ENCODE measurements around the gene BTBD2. TPM values are rescaled to one million over a fixed set of nuclear protein-coding genes. Genes with fewer than 3 reads are reported as not detected.

Gene BTBD2
- total RNA-seq, 1 donor from 2014 or later, result 56.1 TPM

DNA sequence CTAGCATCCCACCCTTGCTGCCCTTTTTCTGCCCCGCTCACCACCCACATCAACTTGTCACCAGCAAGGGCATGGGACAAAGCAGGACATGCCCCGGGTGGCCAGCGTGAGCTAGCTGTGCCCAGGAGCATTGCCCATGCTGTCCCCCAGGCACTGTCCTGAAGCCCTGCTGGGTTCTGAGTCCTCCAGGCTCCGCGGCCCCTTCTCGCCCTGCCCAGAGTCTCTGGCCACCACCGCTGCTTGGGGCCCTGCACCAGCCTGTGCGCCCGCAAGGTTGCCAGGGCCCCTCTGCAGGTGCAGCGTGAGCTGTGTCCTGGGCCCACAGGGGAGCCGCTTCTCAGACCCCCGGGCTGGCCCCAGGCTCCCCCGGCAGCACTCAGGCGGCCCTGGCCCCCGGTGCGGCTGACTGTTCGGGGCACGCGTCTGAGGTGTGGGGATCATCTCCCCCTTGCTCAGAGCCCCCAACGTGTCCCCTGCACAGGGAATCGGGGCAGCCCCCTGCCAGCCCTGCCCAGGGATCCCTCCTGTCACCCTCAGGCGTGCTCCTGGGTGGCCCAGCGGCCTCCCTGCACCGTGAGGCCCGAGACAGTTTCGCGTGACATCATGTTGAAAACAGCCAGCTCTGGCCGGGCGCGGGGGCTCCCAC is 70.5 kb downstream of the BTBD2 start:
- intact Hi-C loops (cut with micrococcal nuclease), result no loop called here

DNA sequence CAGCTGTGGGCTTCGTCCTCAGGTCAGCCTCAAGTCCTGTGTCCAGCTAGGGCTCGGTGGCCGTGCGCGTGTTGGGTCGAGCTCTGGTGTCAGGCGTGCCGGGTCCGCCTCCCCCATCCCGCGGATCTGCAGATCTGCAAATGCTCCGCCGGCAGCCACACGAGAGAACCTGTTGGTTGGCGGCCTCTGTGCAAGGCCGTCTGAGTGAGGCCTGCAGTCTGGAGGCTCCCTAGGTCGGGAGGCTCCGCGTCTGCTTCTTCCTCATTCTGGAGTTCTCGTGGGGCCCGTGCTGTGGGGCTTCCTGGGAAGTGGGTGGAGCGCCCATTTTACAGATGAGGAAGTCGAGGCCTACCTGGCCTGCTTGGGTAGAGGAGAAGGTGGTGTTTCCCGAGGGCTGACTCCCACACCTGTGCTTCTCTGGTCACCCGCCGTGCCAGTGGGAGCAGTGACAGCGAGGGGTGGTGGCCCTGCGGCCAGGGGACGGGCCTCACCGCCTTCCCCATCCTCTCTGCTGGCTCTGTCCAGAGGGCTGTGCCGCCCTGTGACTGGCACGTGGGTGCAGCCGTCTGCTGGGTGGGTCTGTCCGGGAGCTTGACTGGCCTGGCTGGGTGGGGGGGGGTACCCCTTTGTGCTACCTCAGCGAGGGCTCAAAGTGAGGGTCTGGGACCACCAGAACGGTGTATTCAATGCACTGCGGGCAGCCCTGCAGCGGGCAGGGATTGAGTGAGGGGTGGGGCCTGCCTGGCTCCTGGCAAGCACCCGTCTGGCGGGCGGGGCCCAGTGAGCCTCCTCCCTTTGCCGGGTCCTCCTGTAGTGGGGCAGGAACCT is 71.2 kb downstream of the BTBD2 start:
- intact Hi-C loops (cut with micrococcal nuclease), result no loop called here

DNA sequence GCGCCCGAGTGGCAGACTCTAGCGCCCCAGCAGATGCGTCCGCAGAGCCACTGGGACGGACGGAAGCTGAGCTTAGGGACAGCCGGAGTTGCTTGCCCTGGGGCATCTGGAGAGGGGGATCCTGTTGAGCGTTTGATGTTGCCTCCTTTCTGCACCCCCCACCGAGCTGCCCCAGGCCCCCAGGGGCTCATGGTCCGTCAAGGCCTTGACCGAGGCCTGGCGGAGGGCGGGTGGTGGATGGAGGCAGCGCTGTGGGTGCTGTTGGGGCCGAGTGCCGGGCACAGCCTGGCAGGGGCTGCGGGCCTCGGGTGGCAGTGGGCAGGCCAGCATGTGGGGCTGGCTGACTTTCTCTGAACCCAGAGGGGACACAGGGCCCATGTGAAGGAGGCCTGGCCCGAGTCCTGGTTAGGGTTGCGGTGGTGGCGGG is 71.8 kb downstream of the BTBD2 start:
- intact Hi-C loops (cut with micrococcal nuclease), result no loop called here

DNA sequence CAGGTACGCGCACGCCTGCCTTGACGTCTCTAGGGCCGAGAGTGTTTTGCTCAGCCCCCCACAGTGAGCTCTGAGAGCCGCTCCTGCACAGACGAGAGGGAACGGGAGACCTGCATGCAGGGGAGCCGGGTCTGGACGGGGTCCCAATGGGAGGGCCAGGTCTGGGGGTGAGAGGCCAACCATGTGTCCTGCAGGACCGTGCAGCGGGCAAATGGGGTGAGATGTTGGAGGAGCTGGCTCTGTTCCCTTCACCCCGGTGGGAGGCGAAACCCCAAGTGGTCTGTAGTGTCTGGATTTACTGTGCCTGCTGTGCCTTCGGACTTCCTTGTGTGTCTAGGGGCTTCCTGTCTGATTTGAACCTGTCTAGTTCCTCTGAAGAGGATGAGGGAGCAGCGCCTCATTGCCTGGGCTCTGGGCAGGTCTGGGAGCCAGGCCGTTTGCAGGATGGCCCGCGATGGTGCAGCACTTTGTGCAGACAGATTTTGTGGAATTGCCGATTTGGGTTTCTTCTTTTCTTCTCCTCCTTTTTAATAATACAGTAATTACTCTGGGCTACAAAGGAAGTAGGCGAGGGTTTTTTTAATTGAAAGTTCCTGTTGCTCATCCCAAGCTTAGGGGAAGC is 72.5 kb downstream of the BTBD2 start:
- intact Hi-C loops (cut with micrococcal nuclease), result loop anchor here (1.0 kb wide), 2 partner anchors 38 to 142 kb away; partner anchors contain the start of genes ADAT3 and SCAMP4

DNA sequence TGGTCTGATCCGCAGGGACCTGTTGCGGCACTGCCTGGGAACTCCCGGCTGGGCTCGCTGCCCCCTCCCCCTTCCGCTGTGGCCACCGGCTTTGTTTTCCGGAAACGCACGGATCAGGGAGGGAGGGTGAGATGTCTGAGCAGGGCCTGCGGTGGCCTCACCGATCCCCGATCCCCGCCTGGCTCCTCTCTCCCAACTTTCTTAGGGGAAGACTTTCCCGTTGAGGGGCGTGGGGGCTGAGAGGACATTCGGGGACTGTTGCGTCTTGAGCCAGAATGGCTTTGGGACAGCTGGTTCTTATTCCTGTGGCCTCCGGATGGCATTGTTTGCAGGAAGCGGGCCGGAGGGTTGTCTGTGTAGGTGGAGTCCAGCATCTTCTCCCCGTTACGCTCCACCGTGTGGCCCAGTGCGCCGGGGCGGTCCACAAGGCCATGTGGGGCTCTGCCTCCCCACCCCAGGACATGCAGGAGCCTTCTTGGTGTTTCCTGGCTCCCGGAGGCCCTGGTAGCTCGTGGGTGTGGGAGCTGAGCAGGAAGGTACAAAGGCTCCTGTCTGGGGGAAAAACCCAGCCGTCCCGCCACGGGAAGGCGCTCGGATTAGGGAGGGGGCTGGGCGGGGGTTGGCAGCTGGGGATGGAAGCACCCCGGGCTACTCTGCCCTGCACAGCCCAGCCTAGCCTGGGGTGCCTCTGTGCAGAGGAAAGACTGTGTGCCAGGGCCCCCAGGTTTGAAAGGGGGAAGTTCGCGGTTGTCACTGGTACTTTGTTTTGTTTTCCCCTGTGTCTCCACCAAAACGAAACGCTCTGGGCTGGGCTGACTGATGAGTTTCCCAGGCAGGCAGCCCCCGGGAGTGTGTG is 73.2 kb downstream of the BTBD2 start:
- intact Hi-C loops (cut with micrococcal nuclease), result loop anchor here (1.0 kb wide), 2 partner anchors 37 to 143 kb away; partner anchors contain the start of genes ADAT3 and SCAMP4

DNA sequence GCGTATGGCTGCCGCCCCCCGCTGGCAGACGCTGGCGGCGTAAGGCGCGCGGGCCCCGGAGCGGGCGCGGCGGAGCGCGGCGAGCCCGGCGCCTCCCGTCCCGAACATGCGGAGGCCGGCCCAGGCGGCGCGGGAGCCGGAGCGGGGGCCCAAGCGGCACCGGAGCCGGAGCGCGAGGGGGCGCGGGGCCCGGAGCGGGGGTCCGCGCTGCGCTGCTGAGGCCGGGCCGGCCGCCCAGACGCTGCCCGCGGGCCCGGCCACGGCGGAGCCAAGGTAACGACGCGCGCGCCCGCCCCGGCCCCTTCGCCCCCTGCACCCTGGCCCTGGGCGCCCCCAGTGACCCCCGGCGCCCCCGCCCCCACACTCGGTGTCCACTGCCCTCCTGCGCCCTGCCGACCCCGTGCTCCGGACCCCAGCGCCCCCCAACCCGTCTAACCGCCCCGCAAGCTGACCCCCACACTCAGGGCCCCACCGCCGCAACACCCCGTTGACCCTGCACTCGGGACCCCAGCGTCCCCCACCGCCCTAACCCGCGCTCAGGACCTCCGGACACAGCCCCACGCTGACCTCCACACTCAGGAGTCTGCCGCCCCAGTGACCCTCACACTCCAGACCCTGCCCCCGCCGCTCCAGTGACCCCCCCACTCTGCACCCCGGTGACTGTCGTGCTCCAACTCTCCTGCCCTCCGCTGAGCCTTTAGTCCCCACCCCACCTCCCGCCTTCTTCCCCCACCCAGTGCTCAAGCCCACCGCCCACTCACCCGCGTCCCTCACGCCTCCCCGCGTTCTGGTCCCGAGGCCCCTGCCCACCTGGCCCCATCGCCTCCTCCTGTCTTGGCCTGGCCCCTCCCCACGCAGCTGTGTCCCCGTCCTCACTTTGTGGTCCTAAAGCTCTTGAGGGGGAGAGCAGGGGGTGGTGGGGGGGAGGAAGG is 74.1 kb downstream of the BTBD2 start, which contains the start of gene CSNK1G2:
TSS of gene CSNK1G2 (plus strand) at position 27 of the 932 bp plus-strand sequence. CDS start 28,601 bp downstream, outside the sequence.
- intact Hi-C loops (cut with micrococcal nuclease), result loop anchor here (1.0 kb wide), 3 partner anchors 36 to 155 kb away; partner anchors contain the start of genes ADAT3, IZUMO4, MOB3A and SCAMP4

GRCh38 chr19:1938071-1938470 is 77.4 kb downstream of the BTBD2 start:
- intact Hi-C loops (cut with micrococcal nuclease), result no loop called here

- intact Hi-C loops (cut with micrococcal nuclease), result no loop called here
Observed at GRCh38 chr19:1936916-1937610, 78.5 kb downstream of the BTBD2 start.

GRCh38 chr19:1936430-1936829 is 79.1 kb downstream of the BTBD2 start:
- intact Hi-C loops (cut with micrococcal nuclease), result no loop called here

DNA sequence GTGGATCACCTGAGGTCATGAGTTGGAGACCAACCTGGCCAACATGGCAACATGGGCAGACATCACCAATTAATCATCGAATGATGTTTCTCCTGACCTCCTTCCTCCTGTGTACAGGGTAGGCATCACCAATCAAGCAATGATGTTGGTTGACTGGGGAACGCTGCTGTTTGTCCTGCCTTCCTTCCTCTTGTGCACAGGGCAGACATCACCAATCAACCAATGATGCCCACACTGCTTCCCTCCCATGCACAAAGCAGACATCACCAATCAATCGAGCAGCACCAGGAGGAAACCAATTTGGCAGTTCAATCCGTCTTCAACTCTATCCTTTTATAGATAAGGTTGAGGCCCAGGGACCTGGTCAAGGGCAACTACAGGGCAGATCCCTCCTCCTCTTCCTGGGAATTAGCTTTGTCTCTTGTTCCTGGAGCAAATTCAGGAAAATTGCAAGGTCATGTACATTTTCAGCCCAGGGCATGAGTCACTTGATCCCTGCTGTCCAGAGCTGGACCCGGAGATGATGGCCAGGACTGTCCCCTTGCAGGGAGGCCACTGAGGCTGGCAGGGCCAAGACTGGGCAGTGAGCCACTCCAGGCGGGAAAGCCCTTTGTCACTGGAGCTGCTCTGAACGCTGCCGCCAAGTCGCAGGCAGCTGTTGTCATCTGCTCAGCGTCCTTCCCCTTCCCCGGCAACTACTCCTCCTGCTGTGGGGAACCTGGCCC is 79.9 kb downstream of the BTBD2 start:
- intact Hi-C loops (cut with micrococcal nuclease), result no loop called here

Other genes with a start within 250 kb of the BTBD2 start
- 25.6 and 28.5 TPM in 2 replicates for gene ATP8B3, start 203.4 kb downstream of the BTBD2 start, total RNA-seq
- 49.2 and 54.1 TPM in 2 replicates for gene REXO1, start 167.2 kb downstream of the BTBD2 start, total RNA-seq
- gene KLF16, start 152.1 kb downstream of the BTBD2 start, total RNA-seq, result 21.3 and 23.1 TPM in 2 replicates
- 119 and 126 TPM in 2 replicates for gene ABHD17A, start 130.2 kb downstream of the BTBD2 start, total RNA-seq
- gene ADAT3, start 110.3 kb downstream of the BTBD2 start, total RNA-seq, result 11.0 and 11.5 TPM in 2 replicates
- 32.1 and 34.8 TPM in 2 replicates for gene SCAMP4, start 110.3 kb downstream of the BTBD2 start, total RNA-seq
- 89.5 and 94.3 TPM in 2 replicates for gene CSNK1G2, start 74.5 kb downstream of the BTBD2 start, total RNA-seq
- 190 TPM in 2 replicates for gene MKNK2, start 35.5 kb upstream of the BTBD2 start, total RNA-seq
- gene MOB3A, start 80.6 kb upstream of the BTBD2 start, total RNA-seq, result 228 and 239 TPM in 2 replicates
- gene IZUMO4, start 81.2 kb upstream of the BTBD2 start, total RNA-seq, result 7.3 and 8.9 TPM in 2 replicates
- 104 and 113 TPM in 2 replicates for gene AP3D1, start 135.9 kb upstream of the BTBD2 start, total RNA-seq
- 67.1 and 72.3 TPM in 2 replicates for gene DOT1L, start 148.2 kb upstream of the BTBD2 start, total RNA-seq
- gene PLEKHJ1, start 220.6 kb upstream of the BTBD2 start, total RNA-seq, result 72.5 and 74.4 TPM in 2 replicates
- 135 and 147 TPM in 2 replicates for gene SF3A2, start 221.1 kb upstream of the BTBD2 start, total RNA-seq
- gene AMH, start 233.6 kb upstream of the BTBD2 start, total RNA-seq, result 5.9 and 6.2 TPM in 2 replicates
- 0.16 and 0.45 TPM in 2 replicates for gene JSRP1, start 240.7 kb upstream of the BTBD2 start, total RNA-seq

All from T-helper 2 cell treated with Interferon-gamma antibody and Interleukin-4, amounts not matched to agents 100 ng/mL and 5 ng/mL, for 36 hours (primary cell).